CD14-positive monocyte (primary cell): ENCODE measurements around the gene SGO1. TPM values are rescaled to one million over a fixed set of nuclear protein-coding genes. Genes with fewer than 3 reads are reported as not detected.

Source experiments
- DNase-seq, 3 donors: peaks; one replicate each; pipeline ENCODE4 v3.0.0-alpha.2; 2011 to 2022
- H2AFZ ChIP-seq: 2 replicates; pipeline ENCODE4 v1.6.0; 2012; ENCODE audit warnings: mild to moderate bottlenecking, low read depth, low read length, inconsistent platforms; ENCODE audit not compliant: insufficient read depth, poor library complexity, severe bottlenecking
- H3K27ac ChIP-seq, 2 donors: 1 replicate in 1 of 2; 2 replicates in 1 of 2; pipeline ENCODE4 v1.5.1; 2012 to 2013; ENCODE audit warnings: low read length in 2 of 2, control low read depth in 1 of 2, inconsistent platforms in 1 of 2, low read depth in 1 of 2, mild to moderate bottlenecking in 1 of 2
- H3K27me3 ChIP-seq, 2 donors: one replicate each; pipeline versions ENCODE4 v1.6.0 to v1.6.1; 2011 to 2013; ENCODE audit warnings: low read length in 2 of 2; ENCODE audit not compliant: control insufficient read depth in 2 of 2, insufficient read depth in 2 of 2
- H3K36me3 ChIP-seq, 2 donors: replicated peaks in 1 of 2; 1 replicate in 1 of 2; 2 replicates in 1 of 2; pipeline versions ENCODE4 v1.5.1 to v1.6.1; 2012 to 2013; ENCODE audit warnings: low read length in 2 of 2, control low read depth in 1 of 2, inconsistent platforms in 1 of 2, mild to moderate bottlenecking in 1 of 2; ENCODE audit not compliant: insufficient read depth in 2 of 2, control insufficient read depth in 1 of 2
- H3K4me1 ChIP-seq, 2 donors: 1 replicate in 1 of 2; 2 replicates in 1 of 2; pipeline versions ENCODE4 v1.5.1 to v1.6.1; 2012 to 2013; ENCODE audit warnings: low read length in 2 of 2, control low read depth in 1 of 2, inconsistent platforms in 1 of 2, mild to moderate bottlenecking in 1 of 2, moderate library complexity in 1 of 2; ENCODE audit not compliant: insufficient read depth in 2 of 2, control insufficient read depth in 1 of 2
- H3K4me2 ChIP-seq: replicated peaks from 2 replicates; pipeline ENCODE3; 2012; ENCODE audit warnings: low read length, moderate library complexity, mild to moderate bottlenecking; ENCODE audit not compliant: poor library complexity, severe bottlenecking; ENCODE audit errors: extremely low read depth
- H3K4me3 ChIP-seq, 3 experiments: fragments of 200-600 bp in 1 of 3; sonication (generic) in 1 of 3; replicated peaks in 1 of 3; 1 replicate in 2 of 3; 2 replicates in 1 of 3; pipeline ENCODE4 v1.5.1; 2011 to 2013; ENCODE audit warnings: low read length in 3 of 3, mild to moderate bottlenecking in 3 of 3, control low read depth in 2 of 3, low read depth in 2 of 3, inconsistent platforms in 1 of 3, moderate library complexity in 1 of 3
- H3K79me2 ChIP-seq: 2 replicates; pipeline ENCODE4 v1.6.0; 2012; ENCODE audit warnings: mild to moderate bottlenecking, control low read depth, inconsistent platforms, low read length, moderate library complexity; ENCODE audit not compliant: insufficient read depth
- H3K9ac ChIP-seq: 2 replicates; pipeline ENCODE4 v1.6.0; 2017; ENCODE audit warnings: low read length, mild to moderate bottlenecking; ENCODE audit not compliant: insufficient read depth, poor library complexity, severe bottlenecking
- H3K9me3 ChIP-seq, 2 donors: replicated peaks in 1 of 2; 1 replicate in 1 of 2; 2 replicates in 1 of 2; pipeline versions ENCODE4 v1.5.1 to v1.6.1; 2012 to 2013; ENCODE audit warnings: low read length in 2 of 2, control low read depth in 1 of 2; ENCODE audit not compliant: control insufficient read depth in 1 of 2, insufficient read depth in 1 of 2
- H4K20me1 ChIP-seq: 2 replicates; pipeline ENCODE4 v1.6.0; 2012; ENCODE audit warnings: mild to moderate bottlenecking, low read length, control low read depth, moderate library complexity; ENCODE audit not compliant: insufficient read depth
- H3K27ac Mint-ChIP-seq, 7 donors: one replicate each; pipeline ENCODE4 v1.8.0; 2020; ENCODE audit warnings: mild to moderate bottlenecking in 7 of 7, mixed read lengths in 7 of 7, moderate library complexity in 6 of 7, inconsistent platforms in 2 of 7
- H3K27me3 Mint-ChIP-seq, 3 donors: one replicate each; pipeline ENCODE4 v1.8.0; 2021 to 2022; ENCODE audit warnings: low read depth in 3 of 3, mild to moderate bottlenecking in 3 of 3, mixed read lengths in 3 of 3, moderate library complexity in 3 of 3, inconsistent platforms in 1 of 3
- H3K36me3 Mint-ChIP-seq, 2 donors: one replicate each; pipeline ENCODE4 v1.8.0; 2020; ENCODE audit warnings: mixed read lengths in 2 of 2, inconsistent platforms in 1 of 2, mild to moderate bottlenecking in 1 of 2
- H3K4me1 Mint-ChIP-seq: one replicate; pipeline ENCODE4 v1.8.0; 2020; ENCODE audit warnings: mild to moderate bottlenecking, mixed read lengths
- H3K4me3 Mint-ChIP-seq, 2 donors: one replicate each; pipeline ENCODE4 v1.8.0; 2020; ENCODE audit warnings: mild to moderate bottlenecking in 2 of 2, mixed read lengths in 2 of 2, moderate library complexity in 1 of 2
- H3K9me3 Mint-ChIP-seq, 7 donors: one replicate each; pipeline ENCODE4 v1.8.0; 2020 to 2022; ENCODE audit warnings: mixed read lengths in 7 of 7, mild to moderate bottlenecking in 6 of 7, moderate library complexity in 6 of 7, inconsistent platforms in 2 of 7
- CTCF ChIP-seq: fragments of 200-600 bp; IDR thresholded peaks from one replicate; pipeline ENCODE4 v1.8.0; 2022; ENCODE audit warnings: antibody characterized with exemption, mild to moderate bottlenecking
- WGBS: methylation state at CpG from one replicate; pipeline ENCODE4 v1.1.5; 2013; ENCODE audit warnings: missing lambda C conversion rate; ENCODE audit not compliant: insufficient coverage; 5-methylcytosine and 5-hydroxymethylcytosine counted together
- intact Hi-C, 2 donors: fragments of 100-400 bp; cut with micrococcal nuclease; formaldehyde crosslinking; loops; one replicate each; pipeline versions ENCODE4 v1.15.0 to v1.15.1; 2023
- polyA plus RNA-seq, 3 donors: library from polyadenylated mRNA; depleted of rRNA in 1 of 3; unstranded in 2 of 3; stranded (reverse) in 1 of 3; fragments of 300-500 nt in 2 of 3; fragments of >200 nt in 1 of 3; fragmentation: Illumina TruSeq in 2 of 3; gene quantifications; 1 replicate in 2 of 3; 2 replicates in 1 of 3; pipeline ENCODE4 v1.2.3, GENCODE V29; 2012 to 2021

Gene SGO1
- polyA plus RNA-seq, 3 donors: 0.07 to 0.42 (median 0.15) TPM

DNA sequence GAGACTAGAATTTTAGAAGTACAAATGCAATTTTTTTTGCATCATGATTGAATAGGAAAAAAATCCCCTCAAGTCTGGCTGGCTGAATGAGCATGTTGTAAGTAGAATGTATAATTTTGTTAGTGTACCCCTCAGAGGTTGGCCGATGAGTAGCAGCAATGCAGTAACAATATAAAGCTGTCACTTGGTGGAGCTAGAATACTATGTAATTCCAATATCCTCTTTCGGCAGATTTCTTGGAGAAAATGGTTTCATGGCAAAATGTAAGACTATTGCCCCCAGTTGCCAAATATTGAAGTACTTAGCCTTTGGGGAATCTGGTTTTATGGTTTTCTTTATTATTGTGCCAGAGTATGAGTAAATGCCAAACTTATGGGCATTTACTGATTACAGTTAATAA, 39.8 kb upstream of the SGO1 start:
- H2AFZ ChIP-seq: no peak overlapping the region
- H3K4me1 Mint-ChIP-seq: no peaks in the 10 kb centered on the region
- WGBS: no CpG with 5 or more reads among the region's 2 CpGs

GRCh38 chr3:20222274-20222673, 36.3 kb upstream of the SGO1 start:
- H3K4me3 ChIP-seq: no peak overlapping the region
- no peaks in the 10 kb centered on the region for H3K27me3 ChIP-seq
- no peak overlapping the region for H3K27ac Mint-ChIP-seq
- intact Hi-C loops: no loop called here
- peaks cover 0 to 4% (median 1%) of the 10 kb centered on the region in 3 donors for H3K27me3 Mint-ChIP-seq
- H3K4me2 ChIP-seq: no peak overlapping the region
- H3K27ac ChIP-seq: no peak overlapping the region
- no peak overlapping the region for H3K4me3 Mint-ChIP-seq
- no peak overlapping the region for H2AFZ ChIP-seq
- no peaks in the 10 kb centered on the region for H3K4me1 Mint-ChIP-seq
- H3K9me3 ChIP-seq: no peaks in the 10 kb centered on the region
- no peak for TF ChIP-seq CTCF
- H3K36me3 Mint-ChIP-seq: no peaks in the 10 kb centered on the region
- H4K20me1 ChIP-seq: no peaks in the 10 kb centered on the region
- H3K4me1 ChIP-seq: no peaks in the 10 kb centered on the region
- DNase-seq: no peak
- H3K36me3 ChIP-seq: no peaks in the 10 kb centered on the region
- H3K79me2 ChIP-seq: no peaks in the 10 kb centered on the region
- H3K9ac ChIP-seq: no peak overlapping the region
- 80% methylated on average over 1 of the region's 2 CpGs for WGBS
- H3K9me3 Mint-ChIP-seq: no peaks in the 10 kb centered on the region

More for the DNA sequence above, 39.8 kb upstream of the SGO1 start:
- Mint-ChIP-seq H3K27me3 (peaks cover 0 to 4% (median 0%) of the 10 kb centered on the region in 3 donors), H3K9me3 (no peaks in the 10 kb centered on the region), H3K27ac (no peak overlapping the region), H3K36me3 (no peaks in the 10 kb centered on the region), H3K4me3 (no peak overlapping the region)
- H3K27ac ChIP-seq: no peak overlapping the region
- no peaks in the 10 kb centered on the region for H3K4me1 ChIP-seq
- no peak for TF ChIP-seq CTCF
- H3K79me2 ChIP-seq: no peaks in the 10 kb centered on the region
- no peaks in the 10 kb centered on the region for H3K36me3 ChIP-seq
- no peak overlapping the region for H3K4me3 ChIP-seq
- H3K9ac ChIP-seq: no peak overlapping the region
- H4K20me1 ChIP-seq: no peaks in the 10 kb centered on the region
- intact Hi-C loops: no loop called here
- H3K4me2 ChIP-seq: no peak overlapping the region
- no peak for DNase-seq
- H3K9me3 ChIP-seq: no peaks in the 10 kb centered on the region
- no peaks in the 10 kb centered on the region for H3K27me3 ChIP-seq
